H1 (cell line): ENCODE data around the gene TBC1D22B. TPM values are rescaled to one million over a fixed set of nuclear protein-coding genes. Genes with fewer than 3 reads are reported as not detected.

Experiments
- CTCF ChIA-PET: fragments of 300-600 bp; sonication (Branson Sonifier 250); formaldehyde crosslinking; loops from one replicate; lab custom pipeline; 2021; ENCODE audit not compliant: partially characterized antibody; lab: Charles Lee
- POLR2A ChIA-PET: fragments of 300-600 bp; sonication (Branson Sonifier 250); formaldehyde crosslinking; loops from one replicate; lab custom pipeline; 2021; ENCODE audit warnings: inconsistent platforms; ENCODE audit not compliant: partially characterized antibody; lab: Charles Lee
- DNase-seq, 2 experiments: peaks; one replicate each; pipeline versions ENCODE4 v3.0.0 to v3.0.0-alpha.2; 2010 to 2022; ENCODE audit warnings: low spot score in 2 of 2, low read depth in 1 of 2, mixed read lengths in 1 of 2
- FAIRE-seq: peaks from 2 replicates; lab custom pipeline; 2011; peaks lifted over from hg19 to GRCh38; lab: Jason Lieb, UNC
- H2AFZ ChIP-seq: 2 replicates; pipeline ENCODE4 v1.8.1; 2012; ENCODE audit warnings: low read length, inconsistent platforms
- H2AK5ac ChIP-seq: 2 replicates; pipeline ENCODE4 v1.6.1; 2013; ENCODE audit warnings: low read depth, low read length
- H2BK120ac ChIP-seq: replicated peaks from 2 replicates; pipeline ENCODE3; 2013; ENCODE audit warnings: low read depth, low read length, inconsistent platforms
- H2BK12ac ChIP-seq: 2 replicates; pipeline ENCODE4 v1.6.1; 2013; ENCODE audit warnings: low read depth, low read length
- H2BK15ac ChIP-seq: 2 replicates; pipeline ENCODE4 v1.6.1; 2013; ENCODE audit warnings: low read length
- H2BK20ac ChIP-seq: 2 replicates; pipeline ENCODE4 v1.6.1; 2013; ENCODE audit warnings: low read length
- H2BK5ac ChIP-seq: 2 replicates; pipeline ENCODE4 v1.6.1; 2013; ENCODE audit warnings: low read depth, low read length
- H3K14ac ChIP-seq: 2 replicates; pipeline ENCODE4 v1.6.1; 2013; ENCODE audit warnings: inconsistent platforms; ENCODE audit not compliant: insufficient read length
- H3K18ac ChIP-seq: 2 replicates; pipeline ENCODE4 v1.6.1; 2013; ENCODE audit warnings: low read length; ENCODE audit errors: extremely low read depth
- H3K23ac ChIP-seq: 2 replicates; pipeline ENCODE4 v1.6.1; 2013; ENCODE audit warnings: inconsistent platforms; ENCODE audit not compliant: insufficient read length
- H3K23me2 ChIP-seq: 2 replicates; pipeline ENCODE4 v1.6.1; 2013; ENCODE audit warnings: low read depth, low read length
- H3K27ac ChIP-seq: 2 replicates; pipeline ENCODE4 v1.6.1; 2011; ENCODE audit warnings: low read depth, low read length, inconsistent platforms
- H3K27me3 ChIP-seq, 4 experiments: replicated peaks in 1 of 4; 1 replicate in 1 of 4; 2 replicates in 3 of 4; pipeline versions ENCODE4 v1.6.1 to v1.8.1; 2011 to 2013; ENCODE audit warnings: low read length in 3 of 4, mild to moderate bottlenecking in 3 of 4, inconsistent platforms in 2 of 4, mixed read lengths in 2 of 4, moderate library complexity in 1 of 4; ENCODE audit not compliant: control insufficient read depth in 3 of 4, insufficient read depth in 3 of 4; ENCODE audit errors: extremely low read depth in 1 of 4
- H3K36me3 ChIP-seq, 4 experiments: 2 replicates each; pipeline versions ENCODE4 v1.6.1 to v1.8.1; 2011 to 2013; ENCODE audit warnings: mild to moderate bottlenecking in 4 of 4, low read length in 3 of 4, moderate library complexity in 2 of 4, control low read depth in 1 of 4, inconsistent platforms in 1 of 4; ENCODE audit not compliant: insufficient read depth in 4 of 4, control insufficient read depth in 2 of 4
- H3K4ac ChIP-seq: replicated peaks from 2 replicates; pipeline ENCODE3; 2013; ENCODE audit warnings: low read length, low read depth, mixed read lengths, inconsistent platforms; ENCODE audit not compliant: insufficient read length
- H3K4me1 ChIP-seq, 4 experiments: replicated peaks in 1 of 4; 1 replicate in 1 of 4; 2 replicates in 3 of 4; pipeline versions ENCODE4 v1.6.1 to v1.8.1; 2011 to 2013; ENCODE audit warnings: low read length in 3 of 4, inconsistent platforms in 2 of 4, mixed read lengths in 1 of 4; ENCODE audit not compliant: insufficient read depth in 4 of 4, control insufficient read depth in 3 of 4
- H3K4me2 ChIP-seq, 2 experiments: 2 replicates each; pipeline versions ENCODE4 v1.6.1 to v1.8.1; 2011 to 2013; ENCODE audit warnings: low read depth in 2 of 2, low read length in 2 of 2, control low read depth in 1 of 2, inconsistent platforms in 1 of 2, mild to moderate bottlenecking in 1 of 2; ENCODE audit not compliant: insufficient read depth in 1 of 2
- H3K4me3 ChIP-seq, 4 experiments: fragments of 200-600, 300-600 bp in 1 of 4; sonication (generic), shearing (Covaris generic), sonication (Bioruptor Twin) in 1 of 4; 2 replicates each; pipeline versions ENCODE4 v1.5.1 to v1.8.1; 2011 to 2016; ENCODE audit warnings: low read length in 4 of 4, low read depth in 3 of 4, control low read depth in 2 of 4, inconsistent platforms in 2 of 4, mild to moderate bottlenecking in 2 of 4, mixed read lengths in 1 of 4, moderate library complexity in 1 of 4; ENCODE audit not compliant: insufficient read depth in 2 of 4; ENCODE audit errors: extremely low read depth in 1 of 4
- H3K56ac ChIP-seq: replicated peaks from 2 replicates; pipeline ENCODE3; 2013; ENCODE audit warnings: low read depth, mild to moderate bottlenecking, mixed read lengths, low read length, inconsistent platforms; ENCODE audit not compliant: insufficient read length
- H3K79me1 ChIP-seq: 2 replicates; pipeline ENCODE4 v1.6.1; 2013; ENCODE audit warnings: low read depth, low read length, control low read depth
- H3K79me2 ChIP-seq, 2 experiments: 2 replicates each; pipeline versions ENCODE4 v1.6.1 to v1.8.1; 2012 to 2013; ENCODE audit warnings: low read length in 2 of 2, mild to moderate bottlenecking in 2 of 2, inconsistent platforms in 1 of 2; ENCODE audit not compliant: insufficient read depth in 2 of 2, control insufficient read depth in 1 of 2
- H3K9ac ChIP-seq, 4 experiments: replicated peaks in 1 of 4; 1 replicate in 1 of 4; 2 replicates in 3 of 4; pipeline versions ENCODE4 v1.6.1 to v1.8.1; 2011 to 2013; ENCODE audit warnings: low read depth in 3 of 4, low read length in 3 of 4, control low read depth in 2 of 4, mild to moderate bottlenecking in 2 of 4, moderate library complexity in 2 of 4, inconsistent platforms in 1 of 4; ENCODE audit errors: extremely low read depth in 1 of 4
- H3K9me3 ChIP-seq, 2 experiments: 2 replicates each; pipeline versions ENCODE4 v1.6.1 to v1.8.1; 2012 to 2013; ENCODE audit warnings: mild to moderate bottlenecking in 2 of 2, moderate library complexity in 2 of 2, control low read depth in 1 of 2, inconsistent platforms in 1 of 2, low read depth in 1 of 2, low read length in 1 of 2, mixed read lengths in 1 of 2; ENCODE audit not compliant: insufficient read depth in 2 of 2
- H4K20me1 ChIP-seq, 2 experiments: replicated peaks in 1 of 2; 2 replicates each; pipeline versions ENCODE3 to v1.8.1; 2011 to 2013; ENCODE audit warnings: inconsistent platforms in 2 of 2, low read length in 2 of 2, mild to moderate bottlenecking in 1 of 2; ENCODE audit not compliant: insufficient read depth in 2 of 2, control insufficient read depth in 1 of 2
- H4K5ac ChIP-seq: 2 replicates; pipeline ENCODE4 v1.6.1; 2013; ENCODE audit warnings: low read length, low read depth, mixed read lengths, inconsistent platforms; ENCODE audit not compliant: insufficient read length
- H4K8ac ChIP-seq: 2 replicates; pipeline ENCODE4 v1.8.0; 2013; ENCODE audit warnings: mild to moderate bottlenecking, moderate library complexity, low read length, inconsistent platforms; ENCODE audit not compliant: insufficient read depth; ENCODE audit errors: extremely low read depth
- H4K91ac ChIP-seq: replicated peaks from 2 replicates; pipeline ENCODE3; 2013; ENCODE audit warnings: low read length, mixed read lengths, inconsistent platforms; ENCODE audit not compliant: insufficient read length
- CBX5 ChIP-seq: fragments of 300-800, 300-1000 bp; sonication (generic); IDR thresholded peaks from 2 replicates; pipeline ENCODE4 v1.7.1; 2016; ENCODE audit warnings: antibody characterized with exemption, low read length, low read depth
- WGBS, 2 experiments: shearing (Covaris generic) in 1 of 2; methylation state at CpG; one replicate each; pipeline versions ENCODE4 v1.1.6 to v1.1.7; 2013 to 2015; ENCODE audit warnings: low lambda C conversion rate in 2 of 2, mixed read lengths in 2 of 2, inconsistent platforms in 1 of 2, low coverage in 1 of 2, missing lambda C conversion rate in 1 of 2; ENCODE audit not compliant: insufficient replicate concordance in 2 of 2, insufficient coverage in 1 of 2, insufficient read length in 1 of 2; ENCODE audit errors: extremely low coverage in 1 of 2, missing lambda C conversion rate in 1 of 2; 5-methylcytosine and 5-hydroxymethylcytosine counted together
- polyA plus RNA-seq, 7 experiments: library from polyadenylated mRNA; depleted of rRNA in 3 of 7; stranded (reverse) in 5 of 7; unstranded in 2 of 7; fragments of >200 nt in 5 of 7; fragments of 200-250 nt in 2 of 7; gene quantifications; 1 replicate in 5 of 7; 2 replicates in 1 of 7; 4 replicates in 1 of 7; pipeline versions ENCODE4 v1.2.1 to v1.2.3, GENCODE V29; 2011 to 2013; ENCODE audit warnings: missing spikeins in 2 of 7, mixed read lengths in 2 of 7
- total RNA-seq: library from RNA; stranded (reverse); fragmentation: NEBNext Ultra II Directional; extraction: Animal tissue kit (Norgen Biotek cat#: 25700); gene quantifications from 2 replicates; pipeline ENCODE4 v1.2.1, GENCODE V29; 2021

Gene TBC1D22B
- total and polyA plus RNA-seq, 2 of the 8 experiments (the other 6 are each of a cell fraction or from before 2014, with no cell fraction given) = 10.1 to 17.4 TPM

DNA sequence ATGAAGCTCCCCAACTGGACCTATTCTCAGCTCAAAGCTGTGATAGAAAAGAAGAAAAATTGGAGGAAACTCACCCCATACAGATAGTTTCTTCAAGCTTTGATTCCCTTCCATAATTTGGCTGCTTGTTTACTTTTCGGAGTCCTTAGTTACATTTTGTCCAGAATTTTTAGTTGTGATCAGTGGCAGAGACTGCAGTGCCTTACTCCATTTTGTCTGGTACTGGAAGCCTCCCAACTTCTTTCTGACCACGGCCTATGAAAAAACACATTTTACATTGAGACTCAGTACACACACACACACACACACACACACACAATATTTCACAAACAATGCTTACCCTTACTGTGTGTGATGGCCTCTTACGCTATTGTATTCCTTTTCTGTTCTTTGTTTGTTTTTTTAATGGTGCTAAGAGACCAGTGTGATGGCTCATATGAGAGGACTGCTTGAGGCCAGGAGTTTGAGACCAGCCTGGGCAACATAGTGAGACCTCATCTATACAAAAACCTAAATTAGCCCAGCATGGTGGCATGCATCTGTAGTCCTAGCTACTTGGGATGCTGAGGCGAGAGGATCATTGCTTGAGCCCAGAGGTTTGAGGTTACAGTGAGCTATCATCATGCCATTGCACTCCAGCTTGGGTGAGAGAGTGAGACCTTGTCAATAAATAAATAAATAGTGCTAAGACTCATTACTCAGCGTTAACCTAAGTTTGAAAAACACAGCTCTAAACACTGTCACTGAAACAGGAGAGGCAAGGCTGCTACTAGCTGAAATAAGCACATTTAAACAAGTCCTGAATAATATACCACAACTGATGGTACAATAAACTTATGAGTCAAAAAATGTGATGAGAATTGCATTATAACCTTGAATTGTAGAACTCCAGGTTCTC, 82.4 kb downstream of the TBC1D22B start:
- H2BK15ac ChIP-seq = no peak overlapping the region
- H3K36me3 ChIP-seq = no peaks in the 10 kb centered on the region
- no peaks in the 10 kb centered on the region for H3K9me3 ChIP-seq
- no peaks in the 10 kb centered on the region for H3K79me1 ChIP-seq
- no peak overlapping the region for H3K4me3 ChIP-seq
- no peak overlapping the region for H4K91ac ChIP-seq
- H2BK20ac ChIP-seq = no peak overlapping the region
- H2BK12ac ChIP-seq = no peak overlapping the region
- H2AFZ ChIP-seq = no peak overlapping the region
- POLR2A ChIA-PET = interaction anchor here (0.6 to 0.7 kb wide), 2 partner anchors 90 to 745 kb away, joined by 3 read pairs; no protein-coding TSS in a partner anchor
- H3K23ac ChIP-seq = no peak overlapping the region
- no peak overlapping the region for H3K9ac ChIP-seq
- H2AK5ac ChIP-seq = no peak overlapping the region
- TF ChIP-seq CBX5 = no peak
- H4K20me1 ChIP-seq = no peaks in the 10 kb centered on the region
- no peak overlapping the region for H2BK120ac ChIP-seq
- H3K79me2 ChIP-seq = no peaks in the 10 kb centered on the region
- H3K56ac ChIP-seq = no peak overlapping the region
- H3K18ac ChIP-seq = no peak overlapping the region
- no peak overlapping the region for H3K4me2 ChIP-seq
- no peaks in the 10 kb centered on the region for H3K27me3 ChIP-seq
- no peak overlapping the region for H3K27ac ChIP-seq
- no peaks in the 10 kb centered on the region for H3K23me2 ChIP-seq
- 86% methylated on average over 5 of the region's 5 CpGs; no CpG with 5 or more reads in 1 of the 2 experiments for WGBS, 2 experiments
- H3K4ac ChIP-seq = no peak overlapping the region
- CTCF ChIA-PET = interaction anchor here (1.2 to 1.9 kb wide), 2 partner anchors 14 to 240 kb away, joined by 3 to 11 read pairs; no protein-coding TSS in a partner anchor
- DNase-seq = no peak
- H4K5ac ChIP-seq = no peak overlapping the region
- no peak for FAIRE-seq
- no peak overlapping the region for H2BK5ac ChIP-seq
- no peaks in the 10 kb centered on the region for H3K4me1 ChIP-seq
- no peak overlapping the region for H4K8ac ChIP-seq
- no peak overlapping the region for H3K14ac ChIP-seq
